Measurements from ENCODE around the gene IGHMBP2.

The IGHMBP2 gene

DNA sequence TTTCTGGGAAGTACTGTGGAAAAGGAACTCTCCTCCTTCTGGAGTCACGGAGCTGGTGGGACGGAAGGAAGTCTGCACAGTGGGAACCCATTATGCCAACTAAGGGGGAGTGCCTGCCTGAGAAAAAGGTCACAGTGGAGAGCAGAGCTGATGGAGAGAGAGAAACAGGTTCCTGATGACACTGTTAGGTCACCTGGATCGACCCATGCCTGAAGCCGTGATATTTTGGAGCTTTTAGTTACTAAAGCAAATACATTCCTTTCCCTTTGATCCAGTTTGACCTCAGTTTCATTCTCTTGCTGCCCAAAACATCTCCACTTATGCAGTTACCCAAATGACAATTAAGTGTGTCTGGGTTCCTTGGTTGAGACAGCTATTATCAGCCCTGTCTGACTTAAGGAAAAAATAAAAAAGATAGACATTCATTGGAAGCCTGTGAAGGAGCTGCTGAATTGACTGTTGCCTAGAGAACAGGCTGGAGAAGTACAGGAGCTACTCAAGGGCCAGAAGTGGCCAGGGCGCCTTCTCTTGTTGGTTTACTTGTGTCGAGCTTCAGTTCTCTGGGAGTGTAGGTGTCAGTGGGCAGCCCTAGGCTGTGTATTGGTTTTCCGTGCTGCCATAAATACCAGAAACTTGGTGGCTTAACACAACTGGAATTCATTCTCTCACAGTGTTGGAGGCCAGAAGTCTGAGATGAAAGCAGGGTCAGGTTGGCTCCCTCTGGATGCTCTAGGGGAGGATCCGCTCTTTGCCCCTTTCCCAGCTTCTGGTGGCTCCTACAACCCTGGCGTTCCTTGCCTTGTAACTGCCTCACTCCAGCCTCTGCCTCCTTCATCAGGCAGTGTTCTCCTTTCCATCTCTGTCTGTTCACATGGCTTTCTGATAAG is 63.4 kb downstream of the IGHMBP2 start:
- Histone ChIP-seq H3K9ac (no peak overlapping the region), H3K27ac (no peak overlapping the region), H3K4me2 (ENCODE audit: low read length) (no peak overlapping the region), H3K27me3 (ENCODE audit: control insufficient read depth, insufficient read depth, low read length) (no peaks in the 10 kb centered on the region), H3K36me3 (ENCODE audit: control insufficient read depth, insufficient read depth, low read length) (no peaks in the 10 kb centered on the region), H3K79me2 (no peaks in the 10 kb centered on the region), H3K4me3 (ENCODE audit: low read depth, low read length) (no peak overlapping the region), H2AFZ (no peak overlapping the region), H3K4me1 (no peaks in the 10 kb centered on the region), H3K9me3 (ENCODE audit: control insufficient read depth, low read length) (no peaks in the 10 kb centered on the region)
- TF ChIP-seq, protein P1, sequence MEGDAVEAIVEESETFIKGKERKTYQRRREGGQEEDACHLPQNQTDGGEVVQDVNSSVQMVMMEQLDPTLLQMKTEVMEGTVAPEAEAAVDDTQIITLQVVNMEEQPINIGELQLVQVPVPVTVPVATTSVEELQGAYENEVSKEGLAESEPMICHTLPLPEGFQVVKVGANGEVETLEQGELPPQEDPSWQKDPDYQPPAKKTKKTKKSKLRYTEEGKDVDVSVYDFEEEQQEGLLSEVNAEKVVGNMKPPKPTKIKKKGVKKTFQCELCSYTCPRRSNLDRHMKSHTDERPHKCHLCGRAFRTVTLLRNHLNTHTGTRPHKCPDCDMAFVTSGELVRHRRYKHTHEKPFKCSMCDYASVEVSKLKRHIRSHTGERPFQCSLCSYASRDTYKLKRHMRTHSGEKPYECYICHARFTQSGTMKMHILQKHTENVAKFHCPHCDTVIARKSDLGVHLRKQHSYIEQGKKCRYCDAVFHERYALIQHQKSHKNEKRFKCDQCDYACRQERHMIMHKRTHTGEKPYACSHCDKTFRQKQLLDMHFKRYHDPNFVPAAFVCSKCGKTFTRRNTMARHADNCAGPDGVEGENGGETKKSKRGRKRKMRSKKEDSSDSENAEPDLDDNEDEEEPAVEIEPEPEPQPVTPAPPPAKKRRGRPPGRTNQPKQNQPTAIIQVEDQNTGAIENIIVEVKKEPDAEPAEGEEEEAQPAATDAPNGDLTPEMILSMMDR (IDR thresholded peaks at IDR 0.05) = no peak

DNA sequence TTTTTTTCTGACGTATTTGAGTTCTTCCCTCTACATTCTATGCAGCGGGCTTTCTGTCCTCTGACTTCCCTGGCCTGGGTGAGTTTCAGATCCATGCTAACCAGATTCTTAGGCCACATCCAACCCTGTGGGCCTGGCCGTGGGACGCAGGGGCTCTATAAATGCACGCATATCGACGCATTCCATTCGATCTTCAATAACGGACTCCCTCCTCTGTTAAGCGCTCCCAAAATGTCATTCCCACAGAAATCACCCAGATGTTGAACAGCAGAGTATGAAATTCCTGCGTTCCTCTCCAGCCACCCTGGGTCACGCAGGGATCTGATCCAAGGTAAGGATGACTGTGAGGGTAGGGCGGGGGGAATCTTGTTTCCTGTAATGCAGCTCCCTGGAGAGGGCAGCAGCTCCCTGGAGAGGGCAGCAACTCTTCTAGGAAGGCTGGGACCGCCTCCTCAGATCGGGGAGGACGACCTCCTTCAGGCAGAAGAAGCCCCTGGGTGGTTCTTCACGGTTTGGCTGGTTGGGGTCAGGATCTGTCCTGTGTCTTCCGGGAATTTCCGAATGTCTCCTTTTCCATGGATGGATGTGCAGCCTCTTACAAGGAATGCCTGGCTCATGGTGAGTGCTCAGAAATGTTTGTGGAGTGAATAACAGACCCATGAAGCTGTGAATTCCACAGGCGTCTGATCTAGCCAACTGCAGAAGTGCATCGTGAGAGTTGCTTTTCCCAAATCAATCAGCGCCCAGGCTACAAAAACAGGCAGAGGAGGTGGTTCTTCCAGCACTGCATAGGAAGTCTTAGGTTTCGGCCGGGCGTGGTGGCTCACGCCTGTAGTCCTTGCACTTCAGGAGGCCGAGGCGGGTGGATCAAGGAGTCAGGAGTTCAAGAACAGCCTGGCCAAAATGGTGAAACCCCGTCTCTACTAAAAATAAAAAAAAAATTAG is 64.9 kb downstream of the IGHMBP2 start:
- Histone ChIP-seq H3K79me2 (no peaks in the 10 kb centered on the region), H3K9me3 (ENCODE audit: control insufficient read depth, low read length) (no peaks in the 10 kb centered on the region), H3K9ac (no peak overlapping the region), H3K27ac (no peak overlapping the region), H3K4me1 (no peaks in the 10 kb centered on the region), H3K36me3 (ENCODE audit: control insufficient read depth, insufficient read depth, low read length) (no peaks in the 10 kb centered on the region), H2AFZ (no peak overlapping the region), H3K4me2 (ENCODE audit: low read length) (no peak overlapping the region), H3K27me3 (ENCODE audit: control insufficient read depth, insufficient read depth, low read length) (no peaks in the 10 kb centered on the region), H3K4me3 (ENCODE audit: low read depth, low read length) (no peak overlapping the region)
- TF ChIP-seq, protein P1 (IDR thresholded peaks at IDR 0.05) = no peak

DNA sequence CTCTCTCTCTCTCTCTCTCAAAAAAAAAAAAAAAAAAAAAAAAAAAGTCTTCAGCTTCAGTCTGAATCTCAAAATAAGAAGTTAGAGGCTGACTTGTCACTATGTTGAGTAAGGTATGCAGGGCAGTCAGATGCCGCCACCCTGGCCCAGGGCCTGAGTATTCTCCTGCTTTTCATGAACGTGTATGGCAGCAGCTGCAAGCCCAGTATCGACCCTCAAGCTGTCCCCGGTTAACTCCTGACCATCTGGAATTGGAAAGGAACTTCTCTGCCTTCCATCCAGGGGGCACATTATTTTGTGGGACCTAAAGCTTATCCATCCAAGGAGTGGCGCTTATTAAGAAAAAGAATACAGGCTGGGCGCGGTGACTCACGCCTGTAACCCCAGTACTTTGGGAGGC is 65.7 kb downstream of the IGHMBP2 start:
- no peak overlapping the region for H3K9ac ChIP-seq
- H3K4me2 ChIP-seq (ENCODE audit: low read length) = no peak overlapping the region
- H3K4me1 ChIP-seq = no peaks in the 10 kb centered on the region
- H3K79me2 ChIP-seq = no peaks in the 10 kb centered on the region
- H3K27ac ChIP-seq = no peak overlapping the region
- H3K36me3 ChIP-seq (ENCODE audit: control insufficient read depth, insufficient read depth, low read length) = no peaks in the 10 kb centered on the region
- H3K27me3 ChIP-seq (ENCODE audit: control insufficient read depth, insufficient read depth, low read length) = no peaks in the 10 kb centered on the region
- no peaks in the 10 kb centered on the region for H3K9me3 ChIP-seq (ENCODE audit: control insufficient read depth, low read length)
- no peak overlapping the region for H2AFZ ChIP-seq
- H3K4me3 ChIP-seq (ENCODE audit: low read depth, low read length) = no peak overlapping the region
- TF ChIP-seq, protein P1 (IDR thresholded peaks at IDR 0.05) = no peak

DNA sequence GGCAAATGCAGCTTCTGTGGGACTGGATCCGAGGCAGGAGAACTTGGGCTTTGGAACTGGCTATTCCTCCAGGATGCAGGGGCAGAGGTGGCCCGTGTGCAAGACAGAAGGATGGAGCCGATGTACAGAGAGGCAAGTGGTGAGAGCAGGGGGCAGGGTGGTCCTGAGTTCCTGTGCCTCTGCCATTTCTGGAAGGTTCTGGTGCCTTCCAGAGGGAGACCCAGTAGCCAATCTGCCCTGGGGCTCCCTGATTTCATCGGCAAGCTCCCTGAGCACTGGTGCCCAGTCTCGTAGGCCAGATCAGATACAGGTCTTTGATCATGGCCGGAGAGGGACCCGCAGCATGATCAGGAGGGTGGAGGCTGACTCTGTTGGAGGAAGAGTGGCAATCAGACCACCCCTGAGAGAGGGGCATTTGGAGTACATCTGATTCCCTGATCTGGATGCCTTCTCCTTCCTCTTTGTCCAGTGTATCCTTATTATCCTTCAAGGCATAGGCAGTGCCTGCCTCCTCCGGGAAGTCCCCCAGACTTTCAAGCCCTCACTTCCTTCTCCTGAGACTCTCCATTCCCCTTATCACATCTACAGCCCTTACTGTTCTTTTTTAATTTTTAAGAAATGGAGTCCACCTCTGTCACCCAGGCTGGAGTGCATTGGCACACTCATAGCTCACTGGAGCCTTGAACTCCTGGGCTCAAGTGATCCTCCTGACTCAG is 67.4 kb downstream of the IGHMBP2 start:
- Histone ChIP-seq H3K4me3 (ENCODE audit: low read depth, low read length) (no peak overlapping the region), H3K79me2 (no peaks in the 10 kb centered on the region), H3K4me1 (no peaks in the 10 kb centered on the region), H3K27me3 (ENCODE audit: control insufficient read depth, insufficient read depth, low read length) (no peaks in the 10 kb centered on the region), H2AFZ (no peak overlapping the region), H3K4me2 (ENCODE audit: low read length) (no peak overlapping the region), H3K27ac (no peak overlapping the region), H3K9ac (no peak overlapping the region), H3K9me3 (ENCODE audit: control insufficient read depth, low read length) (no peaks in the 10 kb centered on the region), H3K36me3 (ENCODE audit: control insufficient read depth, insufficient read depth, low read length) (no peaks in the 10 kb centered on the region)
- TF ChIP-seq, protein P1 (IDR thresholded peaks at IDR 0.05) = no peak

Measured in parathyroid adenoma (tissue), 2 donors.